NOMO-1 (cell line): Measurements from ENCODE around the gene NOL6.
"Not testable (repeated sequence)": the region's sequence is repeated elsewhere in the genome, so short reads cannot be mapped to it uniquely, and the experiment has no call there.

Source experiments
- DNase-seq, 2 experiments: peaks; one replicate each; lab custom pipeline; 2025; ENCODE audit not compliant: unreplicated experiment in 2 of 2; lab: John Stamatoyannopoulos, UW

NOL6 gene

GRCh38 chr9:33473643-33474352, at the start of gene NOL6:
Gene NOL6, minus strand, starts transcription at chr9:33473924. Its CDS starts 82 bp downstream, at chr9:33473842.
- peak; percentile 100 for DNase-seq

- DNase-seq: not testable (repeated sequence)
Measured at GRCh38 chr9:33521861-33522260, 48.1 kb upstream of the NOL6 start.

GRCh38 chr9:33517934-33518577, 44.3 kb upstream of the NOL6 start:
- DNase-seq: not testable (repeated sequence)

- DNase-seq: peak; percentile 4 to 31
Measured at GRCh38 chr9:33517373-33517772, 43.6 kb upstream of the NOL6 start.

- not testable (repeated sequence) for DNase-seq
Measured at GRCh38 chr9:33516397-33516796, 42.7 kb upstream of the NOL6 start.

- not testable (repeated sequence) for DNase-seq
Measured at GRCh38 chr9:33515342-33515995, 41.7 kb upstream of the NOL6 start.

GRCh38 chr9:33512535-33512934, 38.8 kb upstream of the NOL6 start:
- DNase-seq: not testable (repeated sequence)

- not testable (repeated sequence) for DNase-seq
Measured at GRCh38 chr9:33511184-33511517, 37.4 kb upstream of the NOL6 start.

GRCh38 chr9:33510262-33511183, 36.8 kb upstream of the NOL6 start:
- peak; percentile 57 to 58 for DNase-seq

- DNase-seq: no peak
Measured at GRCh38 chr9:33506626-33507370, 33.1 kb upstream of the NOL6 start.

- DNase-seq: peak in 1 of 2 experiments; percentile 36
Measured at GRCh38 chr9:33498387-33498786, 24.7 kb upstream of the NOL6 start.

GRCh38 chr9:33493819-33494218, 20.1 kb upstream of the NOL6 start:
- not testable (repeated sequence) for DNase-seq

GRCh38 chr9:33489066-33489465, 15.3 kb upstream of the NOL6 start:
- DNase-seq: no peak

GRCh38 chr9:33485312-33485711, 11.6 kb upstream of the NOL6 start:
- DNase-seq: not testable (repeated sequence)

- DNase-seq: no peak
Measured at GRCh38 chr9:33480976-33481375, 7.3 kb upstream of the NOL6 start.

GRCh38 chr9:33480106-33480505, 6.4 kb upstream of the NOL6 start:
- DNase-seq: no peak

- no peak for DNase-seq
Measured at GRCh38 chr9:33476503-33476902, 2.8 kb upstream of the NOL6 start.

- no peak for DNase-seq
Measured at GRCh38 chr9:33475357-33475756, 1.6 kb upstream of the NOL6 start.

GRCh38 chr9:33472881-33473615, 676 bp downstream of the NOL6 start:
- DNase-seq: peak; percentile 15 to 16
